ENCODE measurements around the gene ESYT1.

The ESYT1 gene

DNA sequence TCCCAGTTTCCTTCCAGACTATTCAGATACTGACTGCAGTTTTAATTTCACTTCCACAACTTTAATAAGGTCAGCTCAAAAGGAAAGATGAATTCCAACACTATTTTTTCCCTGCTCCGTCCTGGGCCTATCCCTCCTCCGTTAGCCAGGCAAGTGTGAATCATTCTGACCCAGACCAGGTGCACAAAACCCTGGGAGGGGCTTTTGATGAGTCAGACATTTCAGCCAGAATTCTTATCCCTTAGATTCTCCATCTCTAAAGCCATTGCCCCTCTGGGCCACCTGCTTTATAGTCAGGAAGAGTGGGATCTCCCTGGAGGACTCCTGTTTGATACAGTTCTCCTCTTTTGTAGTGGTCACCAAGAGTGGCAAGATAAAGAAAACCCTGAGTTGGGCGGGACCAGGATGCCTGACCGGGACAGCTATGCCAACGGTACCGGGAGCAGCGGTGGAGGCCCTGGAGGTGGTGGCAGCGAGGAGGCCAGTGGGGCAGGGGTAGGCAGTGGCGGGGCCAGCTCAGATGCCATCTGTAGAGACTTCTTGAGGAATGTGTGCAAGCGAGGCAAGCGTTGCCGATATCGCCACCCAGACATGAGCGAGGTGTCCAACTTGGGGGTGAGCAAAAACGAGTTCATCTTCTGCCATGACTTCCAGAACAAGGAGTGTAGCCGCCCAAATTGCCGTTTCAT, 7.8 kb upstream of the ESYT1 start:
- peak; percentile 46 for DNase-seq
- in situ Hi-C loops (cut with HindIII; ENCODE audit: low pct_ligation_motif_present, low pct_unique_long_range_greater_than_20kb, low sequenced_read_pairs) = no loop called here

DNA sequence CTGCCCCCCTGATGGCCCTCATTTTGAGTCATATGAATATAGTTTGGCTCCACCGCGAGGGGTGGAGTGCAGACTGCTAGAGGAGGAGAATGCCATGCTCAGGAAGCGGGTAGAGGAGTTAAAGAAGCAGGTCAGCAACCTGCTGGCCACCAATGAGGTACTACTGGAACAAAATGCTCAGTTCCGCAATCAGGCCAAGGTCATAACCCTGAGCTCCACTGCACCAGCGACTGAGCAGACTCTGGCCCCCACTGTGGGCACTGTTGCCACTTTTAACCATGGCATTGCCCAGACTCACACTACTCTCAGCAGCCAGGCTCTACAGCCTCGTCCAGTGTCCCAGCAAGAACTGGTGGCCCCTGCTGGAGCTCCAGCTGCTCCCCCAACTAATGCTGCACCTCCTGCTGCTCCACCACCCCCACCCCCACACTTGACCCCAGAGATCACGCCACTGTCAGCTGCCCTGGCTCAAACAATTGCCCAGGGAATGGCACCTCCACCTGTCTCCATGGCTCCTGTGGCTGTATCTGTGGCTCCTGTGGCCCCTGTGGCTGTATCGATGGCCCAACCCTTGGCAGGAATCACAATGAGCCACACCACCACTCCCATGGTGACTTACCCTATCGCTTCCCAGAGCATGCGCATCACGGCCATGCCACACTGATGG, 6.7 kb upstream of the ESYT1 start:
- DNase-seq = no peak
- in situ Hi-C loops (cut with HindIII; ENCODE audit: low pct_ligation_motif_present, low pct_unique_long_range_greater_than_20kb, low sequenced_read_pairs) = no loop called here

- in situ Hi-C loops (cut with HindIII; ENCODE audit: low pct_ligation_motif_present, low pct_unique_long_range_greater_than_20kb, low sequenced_read_pairs) = no loop called here
- no peak for DNase-seq
Measured at GRCh38 chr12:56122637-56123036, 5.4 kb upstream of the ESYT1 start.

- in situ Hi-C loops (cut with HindIII; ENCODE audit: low pct_ligation_motif_present, low pct_unique_long_range_greater_than_20kb, low sequenced_read_pairs) = no loop called here
- no peak for DNase-seq
Measured at GRCh38 chr12:56124133-56124532, 3.9 kb upstream of the ESYT1 start.

GRCh38 chr12:56126732-56127239, 1.3 kb upstream of the ESYT1 start:
- DNase-seq = no peak
- in situ Hi-C loops (cut with HindIII; ENCODE audit: low pct_ligation_motif_present, low pct_unique_long_range_greater_than_20kb, low sequenced_read_pairs) = no loop called here

DNA sequence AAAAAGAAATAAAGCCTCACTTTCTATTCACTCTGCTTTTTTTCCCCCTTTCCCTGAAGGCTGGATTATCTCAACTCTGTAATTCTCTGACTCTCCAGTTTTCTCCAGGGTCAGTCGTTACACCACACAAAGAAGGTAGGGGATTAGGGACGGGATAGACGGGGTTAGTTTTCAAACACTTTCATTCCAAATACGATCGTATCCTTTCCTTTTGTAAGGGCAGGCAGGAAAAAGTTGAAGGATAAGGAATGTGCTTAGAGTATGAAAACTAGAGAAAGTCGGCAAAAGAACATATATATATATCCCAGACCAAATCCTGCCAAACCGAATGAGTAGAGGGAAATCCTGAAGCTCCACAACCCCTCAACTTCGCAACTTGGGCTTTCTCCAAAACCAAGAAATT, 581 bp upstream of the ESYT1 start:
- in situ Hi-C loops (cut with HindIII; ENCODE audit: low pct_ligation_motif_present, low pct_unique_long_range_greater_than_20kb, low sequenced_read_pairs) = no loop called here
- no peak for DNase-seq

- in situ Hi-C loops (cut with HindIII; ENCODE audit: low pct_ligation_motif_present, low pct_unique_long_range_greater_than_20kb, low sequenced_read_pairs) = no loop called here
Measured at GRCh38 chr12:56128670-56129205, 671 bp downstream of the ESYT1 start.

GRCh38 chr12:56129206-56129941, 1.3 kb downstream of the ESYT1 start:
- DNase-seq = peak; percentile 65
- in situ Hi-C loops (cut with HindIII; ENCODE audit: low pct_ligation_motif_present, low pct_unique_long_range_greater_than_20kb, low sequenced_read_pairs) = no loop called here

More at GRCh38 chr12:56128670-56129205, 671 bp downstream of the ESYT1 start:
- DNase-seq = peak; percentile 34

GRCh38 chr12:56129942-56130495, 2.0 kb downstream of the ESYT1 start:
- no peak for DNase-seq
- in situ Hi-C loops (cut with HindIII; ENCODE audit: low pct_ligation_motif_present, low pct_unique_long_range_greater_than_20kb, low sequenced_read_pairs) = no loop called here

GRCh38 chr12:56130876-56131275, 2.8 kb downstream of the ESYT1 start:
- no peak for DNase-seq

GRCh38 chr12:56134897-56135296, 6.8 kb downstream of the ESYT1 start:
- in situ Hi-C loops (cut with HindIII; ENCODE audit: low pct_ligation_motif_present, low pct_unique_long_range_greater_than_20kb, low sequenced_read_pairs) = no loop called here

More at GRCh38 chr12:56130876-56131275, 2.8 kb downstream of the ESYT1 start:
- in situ Hi-C loops (cut with HindIII; ENCODE audit: low pct_ligation_motif_present, low pct_unique_long_range_greater_than_20kb, low sequenced_read_pairs) = no loop called here

DNA sequence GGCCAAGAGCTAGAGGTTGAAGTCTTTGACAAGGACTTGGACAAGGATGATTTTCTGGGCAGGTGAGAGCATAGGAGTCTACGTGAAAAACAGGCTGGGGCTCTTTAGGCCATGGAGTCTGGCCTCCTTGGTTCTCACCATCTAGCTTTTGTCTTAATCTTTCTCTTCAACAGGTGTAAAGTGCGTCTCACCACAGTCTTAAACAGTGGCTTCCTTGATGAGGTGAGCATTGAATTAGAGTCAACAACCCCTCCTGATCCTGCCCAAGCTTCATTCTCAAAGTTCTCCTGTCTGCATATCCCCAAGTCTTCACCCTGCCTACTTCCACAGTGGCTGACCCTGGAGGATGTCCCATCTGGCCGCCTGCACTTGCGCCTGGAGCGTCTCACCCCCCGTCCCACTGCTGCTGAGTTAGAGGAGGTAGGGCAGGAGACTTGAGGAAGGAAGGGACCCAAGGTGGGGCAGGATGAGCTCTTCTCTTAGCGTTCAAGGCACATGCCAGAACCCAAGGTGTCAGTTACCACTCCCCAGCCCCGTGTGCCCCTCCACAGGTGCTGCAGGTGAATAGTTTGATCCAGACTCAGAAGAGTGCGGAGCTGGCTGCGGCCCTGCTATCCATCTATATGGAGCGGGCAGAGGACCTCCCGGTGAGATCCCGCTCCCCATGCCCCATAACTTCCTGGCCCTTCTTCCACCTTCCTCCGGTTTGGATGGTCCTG, 9.9 kb downstream of the ESYT1 start:
- in situ Hi-C loops (cut with HindIII; ENCODE audit: low pct_ligation_motif_present, low pct_unique_long_range_greater_than_20kb, low sequenced_read_pairs) = no loop called here
- DNase-seq = no peak

More at GRCh38 chr12:56134897-56135296, 6.8 kb downstream of the ESYT1 start:
- no peak for DNase-seq

- no peak for DNase-seq
- in situ Hi-C loops (cut with HindIII; ENCODE audit: low pct_ligation_motif_present, low pct_unique_long_range_greater_than_20kb, low sequenced_read_pairs) = no loop called here
Measured at GRCh38 chr12:56141946-56142784, 14.1 kb downstream of the ESYT1 start.

DNA sequence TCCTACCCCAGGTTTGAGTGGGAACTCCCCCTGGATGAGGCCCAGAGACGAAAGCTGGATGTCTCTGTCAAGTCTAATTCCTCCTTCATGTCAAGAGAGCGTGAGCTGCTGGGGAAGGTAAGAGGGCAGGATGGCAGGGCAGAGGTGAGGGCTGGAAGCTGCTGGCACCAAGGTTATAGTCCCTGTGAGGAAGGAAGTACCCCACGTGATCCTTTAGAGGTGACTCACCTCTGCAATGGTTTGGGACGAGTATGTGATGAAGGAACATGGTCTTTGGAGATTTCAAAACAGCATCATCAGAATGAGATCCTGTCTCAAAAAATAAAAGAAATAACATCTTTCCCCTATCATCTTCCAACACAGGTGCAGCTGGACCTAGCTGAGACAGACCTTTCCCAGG, 15.2 kb downstream of the ESYT1 start:
- in situ Hi-C loops (cut with HindIII; ENCODE audit: low pct_ligation_motif_present, low pct_unique_long_range_greater_than_20kb, low sequenced_read_pairs) = no loop called here
- no peak for DNase-seq

DNA sequence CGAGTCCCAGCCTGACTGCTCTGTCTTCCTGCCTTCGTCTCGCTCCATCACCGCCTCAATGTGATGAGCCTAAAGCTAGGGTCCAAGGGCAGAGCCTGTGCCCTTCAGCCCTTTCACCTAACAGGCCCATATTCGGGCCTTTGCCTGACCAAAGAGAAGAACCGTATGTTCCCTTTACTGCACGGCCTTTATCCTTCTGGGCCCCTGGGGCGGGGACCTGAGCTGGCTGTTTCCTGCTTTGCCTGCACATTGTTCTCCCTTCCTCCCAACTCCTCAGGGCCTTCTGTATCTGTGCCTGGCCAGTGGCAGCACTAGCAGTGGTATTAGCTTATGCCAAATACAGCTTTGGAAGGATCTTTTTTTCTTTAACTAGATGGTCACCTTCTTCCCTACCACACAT, 15.8 kb downstream of the ESYT1 start:
- no peak for DNase-seq
- in situ Hi-C loops (cut with HindIII; ENCODE audit: low pct_ligation_motif_present, low pct_unique_long_range_greater_than_20kb, low sequenced_read_pairs) = no loop called here

DNA sequence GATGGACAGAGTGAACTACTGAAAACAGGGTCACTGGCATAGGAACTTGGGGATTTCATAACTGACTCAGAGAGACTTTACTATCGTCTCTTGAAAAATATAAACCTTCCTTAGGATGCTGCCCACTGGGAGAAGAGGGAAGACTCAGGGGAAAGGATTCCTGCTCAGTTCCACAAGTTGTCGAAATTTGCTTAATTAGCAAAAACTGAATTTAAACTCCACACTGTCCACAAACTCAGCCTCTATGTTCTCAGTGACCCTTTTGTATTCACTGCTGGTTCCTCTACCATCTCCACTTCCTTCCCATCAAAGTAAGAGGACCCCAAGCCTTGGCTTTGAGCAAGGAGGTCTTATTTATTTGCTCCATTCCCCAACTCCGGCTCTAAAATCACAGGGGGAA, 17.1 kb downstream of the ESYT1 start:
- in situ Hi-C loops (cut with HindIII; ENCODE audit: low pct_ligation_motif_present, low pct_unique_long_range_greater_than_20kb, low sequenced_read_pairs) = no loop called here
- no peak for DNase-seq

All from ACHN (cell line).